ENCODE measurements around the gene LZTS3. TPM values are rescaled to one million over a fixed set of nuclear protein-coding genes. Genes with fewer than 3 reads are reported as not detected.

The LZTS3 gene
- polyA plus RNA-seq, 2 of the 4 experiments (the other 2 are of a cell fraction): 3.8 TPM

- TF ChIP-seq, protein P1, sequence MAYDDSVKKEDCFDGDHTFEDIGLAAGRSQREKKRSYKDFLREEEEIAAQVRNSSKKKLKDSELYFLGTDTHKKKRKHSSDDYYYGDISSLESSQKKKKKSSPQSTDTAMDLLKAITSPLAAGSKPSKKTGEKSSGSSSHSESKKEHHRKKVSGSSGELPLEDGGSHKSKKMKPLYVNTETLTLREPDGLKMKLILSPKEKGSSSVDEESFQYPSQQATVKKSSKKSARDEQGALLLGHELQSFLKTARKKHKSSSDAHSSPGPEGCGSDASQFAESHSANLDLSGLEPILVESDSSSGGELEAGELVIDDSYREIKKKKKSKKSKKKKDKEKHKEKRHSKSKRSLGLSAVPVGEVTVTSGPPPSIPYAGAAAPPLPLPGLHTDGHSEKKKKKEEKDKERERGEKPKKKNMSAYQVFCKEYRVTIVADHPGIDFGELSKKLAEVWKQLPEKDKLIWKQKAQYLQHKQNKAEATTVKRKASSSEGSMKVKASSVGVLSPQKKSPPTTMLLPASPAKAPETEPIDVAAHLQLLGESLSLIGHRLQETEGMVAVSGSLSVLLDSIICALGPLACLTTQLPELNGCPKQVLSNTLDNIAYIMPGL (CRISPR knock-in tag; IDR thresholded peaks at IDR 0.05; ENCODE audit: borderline replicate concordance): 0 out of 2 replicates have a peak, but pooled peaks have one; percentile 55
- no peak for TF ChIP-seq MYC (IDR thresholded peaks at IDR 0.05; ENCODE audit: borderline replicate concordance, low read length)
- no peak for TF ChIP-seq CHD2 (IDR thresholded peaks at IDR 0.05; ENCODE audit: low read length, partially characterized antibody)
- TF ChIP-seq NFE2L2 (conservative IDR thresholded peaks at IDR 0.05; ENCODE audit: low read length): no peak
- TF ChIP-seq FOXS1 (CRISPR knock-in tag; IDR thresholded peaks at IDR 0.05): no peak
- TF ChIP-seq TP53 (CRISPR knock-in tag; IDR thresholded peaks at IDR 0.05): 0 out of 2 replicates have a peak, but pooled peaks have one; percentile 60
- no peak for TF ChIP-seq SREBF2 (IDR thresholded peaks at IDR 0.05)
- no peak for TF ChIP-seq MAFK (IDR thresholded peaks at IDR 0.05; ENCODE audit: partially characterized antibody)
- no peak for TF ChIP-seq POLR2AphosphoS2 (conservative IDR thresholded peaks at IDR 0.05; ENCODE audit: low read length)
- peak; percentile 9 to 39; a peak in 1 of 5 replicates for TF ChIP-seq JUN (IDR thresholded peaks at IDR 0.05)
- TF ChIP-seq CEBPB (IDR thresholded peaks at IDR 0.05): no peak
- TF ChIP-seq MAX (IDR thresholded peaks at IDR 0.05): peak; percentile 83
- TF ChIP-seq RNF2 (IDR thresholded peaks at IDR 0.05; ENCODE audit: borderline replicate concordance, low read depth): peak; percentile 58; the same call in 1 of the 2 replicates
- TF ChIP-seq KDM1A (IDR thresholded peaks at IDR 0.05; ENCODE audit: low read depth): no peak
- no peak for TF ChIP-seq CBX2 (IDR thresholded peaks at IDR 0.05; ENCODE audit: borderline replicate concordance, low read depth)
- TF ChIP-seq CHD4 (IDR thresholded peaks at IDR 0.05; ENCODE audit: borderline replicate concordance): peak; percentile 89; the same call in 1 of the 2 replicates
- TF ChIP-seq EP300 (IDR thresholded peaks at IDR 0.05): no peak
- TF ChIP-seq MAZ (IDR thresholded peaks at IDR 0.05; ENCODE audit: borderline replicate concordance, low read depth, low read length): no peak; the same call in 1 of the 2 replicates
- no peak for TF ChIP-seq HEYL (CRISPR knock-in tag; IDR thresholded peaks at IDR 0.05)
- peak; percentile 86 for TF ChIP-seq ZFP36 (IDR thresholded peaks at IDR 0.05; ENCODE audit: borderline replicate concordance, partially characterized antibody)
- TF ChIP-seq CTCF (IDR thresholded peaks at IDR 0.05): no peak
- TF ChIP-seq JUNB (IDR thresholded peaks at IDR 0.05): no peak
- no peak for TF ChIP-seq GATA3 (IDR thresholded peaks at IDR 0.05; ENCODE audit: borderline replicate concordance)
- TF ChIP-seq, protein P2, sequence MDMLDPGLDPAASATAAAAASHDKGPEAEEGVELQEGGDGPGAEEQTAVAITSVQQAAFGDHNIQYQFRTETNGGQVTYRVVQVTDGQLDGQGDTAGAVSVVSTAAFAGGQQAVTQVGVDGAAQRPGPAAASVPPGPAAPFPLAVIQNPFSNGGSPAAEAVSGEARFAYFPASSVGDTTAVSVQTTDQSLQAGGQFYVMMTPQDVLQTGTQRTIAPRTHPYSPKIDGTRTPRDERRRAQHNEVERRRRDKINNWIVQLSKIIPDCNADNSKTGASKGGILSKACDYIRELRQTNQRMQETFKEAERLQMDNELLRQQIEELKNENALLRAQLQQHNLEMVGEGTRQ (IDR thresholded peaks at IDR 0.05): no peak
- no peak for TF ChIP-seq EHF (CRISPR knock-in tag; IDR thresholded peaks at IDR 0.05)
- peak; percentile 18; the same call in 1 of the 2 replicates for TF ChIP-seq PBX3 (IDR thresholded peaks at IDR 0.05)
These were observed 477 bp upstream of the LZTS3 start (continued) for GRCh38 chr20:3173610-3174441.

Measured in A549 (cell line).